Activated CD4-positive, alpha-beta T cell treated with anti-CD3 and anti-CD28 coated beads, Interleukin-2, amount 10 ng/mL, durations not matched to agents 7 days and 5 days (primary cell): Measurements from ENCODE around the gene ERAL1. TPM values are rescaled to one million over a fixed set of nuclear protein-coding genes. Genes with fewer than 3 reads are reported as not detected.

Experiments used
- CTCF ChIA-PET: fragments of 350-600 bp; sonication (Branson Sonifier 250); formaldehyde crosslinking; loops from one replicate; lab custom pipeline; 2021; ENCODE audit warnings: antibody characterized with exemption; lab: Charles Lee
- POLR2A ChIA-PET: fragments of 350-600 bp; sonication (Branson Sonifier 250); formaldehyde crosslinking; loops from one replicate; lab custom pipeline; 2021; ENCODE audit warnings: antibody characterized with exemption; lab: Charles Lee
- DNase-seq: peaks from one replicate; pipeline ENCODE4 v3.0.0-alpha.2; 2020
- H3K27ac Mint-ChIP-seq: one replicate; pipeline ENCODE4 v1.8.0; 2021; ENCODE audit warnings: mild to moderate bottlenecking, moderate library complexity, mixed read lengths
- H3K27me3 Mint-ChIP-seq: one replicate; pipeline ENCODE4 v1.8.0; 2021; ENCODE audit warnings: mixed read lengths
- H3K36me3 Mint-ChIP-seq: one replicate; pipeline ENCODE4 v1.8.0; 2021; ENCODE audit warnings: low read depth, mixed read lengths
- H3K4me1 Mint-ChIP-seq: one replicate; pipeline ENCODE4 v1.8.0; 2021; ENCODE audit warnings: mixed read lengths
- H3K4me3 Mint-ChIP-seq: one replicate; pipeline ENCODE4 v1.8.0; 2021; ENCODE audit warnings: mild to moderate bottlenecking, moderate library complexity, mixed read lengths
- H3K9me3 Mint-ChIP-seq: one replicate; pipeline ENCODE4 v1.8.0; 2021; ENCODE audit warnings: mixed read lengths
- total RNA-seq, 2 experiments: library from RNA; stranded (reverse); gene quantifications; one replicate each; pipeline ENCODE4 v1.2.3, GENCODE V29; 2021

Gene ERAL1
- total RNA-seq, 2 experiments from 2014 or later, result 40.8 to 42.9 TPM

- Mint-ChIP-seq H3K9me3 (no peaks in the 10 kb centered on the region), H3K4me1 (peaks cover 20% of the 10 kb centered on the region), H3K36me3 (peaks cover 13% of the 10 kb centered on the region), H3K27me3 (no peaks in the 10 kb centered on the region), H3K27ac (peak overlapping the region; percentile 82), H3K4me3 (peak overlapping the region; percentile 80)
- DNase-seq, result no peak
- POLR2A ChIA-PET, result no interaction called here
- CTCF ChIA-PET, result interaction anchor here (0.6 to 1.8 kb wide), 3 partner anchors 16 to 129 kb away, joined by 3 to 7 read pairs (median 5); no protein-coding TSS in a partner anchor
These were observed 1.3 kb downstream of the ERAL1 start for GRCh38 chr17:28856028-28856574.

GRCh38 chr17:28857905-28858800 is 3.3 kb downstream of the ERAL1 start:
- Mint-ChIP-seq H3K27me3 (no peaks in the 10 kb centered on the region), H3K36me3 (peaks cover 13% of the 10 kb centered on the region), H3K4me3 (peak overlapping the region; percentile 28), H3K4me1 (peaks cover 20% of the 10 kb centered on the region), H3K27ac (no peak overlapping the region), H3K9me3 (no peaks in the 10 kb centered on the region)
- no peak for DNase-seq
- POLR2A ChIA-PET, result no interaction called here
- CTCF ChIA-PET, result interaction anchor here (0.6 to 1.4 kb wide), 6 partner anchors 9 to 96 kb away, joined by 3 to 6 read pairs (median 3); no protein-coding TSS in a partner anchor

GRCh38 chr17:28858801-28859355 is 4.1 kb downstream of the ERAL1 start:
- CTCF ChIA-PET, result interaction anchor here (0.6 to 1.6 kb wide), 9 partner anchors 10 to 462 kb away, joined by 3 to 6 read pairs (median 3); no protein-coding TSS in a partner anchor
- POLR2A ChIA-PET, result no interaction called here
- DNase-seq, result no peak
- Mint-ChIP-seq H3K9me3 (no peaks in the 10 kb centered on the region), H3K4me1 (peaks cover 17% of the 10 kb centered on the region), H3K27me3 (no peaks in the 10 kb centered on the region), H3K4me3 (no peak overlapping the region), H3K36me3 (peaks cover 13% of the 10 kb centered on the region), H3K27ac (no peak overlapping the region)

GRCh38 chr17:28860363-28860808 is 5.6 kb downstream of the ERAL1 start:
- Mint-ChIP-seq H3K27me3 (no peaks in the 10 kb centered on the region), H3K4me3 (no peak overlapping the region), H3K9me3 (no peaks in the 10 kb centered on the region), H3K4me1 (peaks cover 11% of the 10 kb centered on the region), H3K36me3 (peaks cover 13% of the 10 kb centered on the region), H3K27ac (no peak overlapping the region)
- no peak for DNase-seq
- ChIA-PET POLR2A (no interaction called here), CTCF (interaction anchor here (1.2 to 1.6 kb wide), 3 partner anchors 10 to 19 kb away, joined by 3 to 5 read pairs (median 3); no protein-coding TSS in a partner anchor)

- peaks cover 13% of the 10 kb centered on the region for H3K36me3 Mint-ChIP-seq
- peaks cover 7% of the 10 kb centered on the region for H3K4me1 Mint-ChIP-seq
- no peaks in the 10 kb centered on the region for H3K27me3 Mint-ChIP-seq
- DNase-seq, result no peak
- POLR2A ChIA-PET, result no interaction called here
- CTCF ChIA-PET, result interaction anchor here (0.6 to 2.4 kb wide), 5 partner anchors 9 to 1020 kb away, joined by 3 to 11 read pairs (median 3); no protein-coding TSS in a partner anchor
- H3K9me3 Mint-ChIP-seq, result no peaks in the 10 kb centered on the region
- no peak overlapping the region for H3K27ac Mint-ChIP-seq
- H3K4me3 Mint-ChIP-seq, result no peak overlapping the region
These were observed 6.8 kb downstream of the ERAL1 start for GRCh38 chr17:28861393-28862203.

GRCh38 chr17:28862561-28862960 is 7.7 kb downstream of the ERAL1 start:
- Mint-ChIP-seq H3K27ac (peak overlapping the region; percentile 21), H3K4me3 (no peak overlapping the region), H3K4me1 (peaks cover 7% of the 10 kb centered on the region), H3K36me3 (peaks cover 12% of the 10 kb centered on the region), H3K9me3 (no peaks in the 10 kb centered on the region), H3K27me3 (no peaks in the 10 kb centered on the region)
- DNase-seq, result no peak
- ChIA-PET CTCF (interaction anchor here (1.0 to 2.4 kb wide), 2 partner anchors 14 to 30 kb away, joined by 3 to 11 read pairs; no protein-coding TSS in a partner anchor), POLR2A (no interaction called here)

- no peak overlapping the region for H3K27ac Mint-ChIP-seq
- peaks cover 7% of the 10 kb centered on the region for H3K4me1 Mint-ChIP-seq
- no peak overlapping the region for H3K4me3 Mint-ChIP-seq
- POLR2A ChIA-PET, result no interaction called here
- peaks cover 6% of the 10 kb centered on the region for H3K36me3 Mint-ChIP-seq
- H3K9me3 Mint-ChIP-seq, result no peaks in the 10 kb centered on the region
- no peaks in the 10 kb centered on the region for H3K27me3 Mint-ChIP-seq
- CTCF ChIA-PET, result interaction anchor here (2.4 kb wide), 1 partner anchor 15 kb away, joined by 11 read pairs; no protein-coding TSS in a partner anchor
- no peak for DNase-seq
These were observed 9.1 kb downstream of the ERAL1 start for GRCh38 chr17:28863953-28864352.

- H3K36me3 Mint-ChIP-seq, result peaks cover 4% of the 10 kb centered on the region
- H3K4me1 Mint-ChIP-seq, result peaks cover 7% of the 10 kb centered on the region
- DNase-seq, result no peak
- no peaks in the 10 kb centered on the region for H3K27me3 Mint-ChIP-seq
- no peak overlapping the region for H3K27ac Mint-ChIP-seq
- ChIA-PET POLR2A (no interaction called here), CTCF (interaction anchor here (0.6 to 1.7 kb wide), 5 partner anchors 17 to 55 kb away, joined by 3 to 4 read pairs (median 3); no protein-coding TSS in a partner anchor)
- no peak overlapping the region for H3K4me3 Mint-ChIP-seq
- H3K9me3 Mint-ChIP-seq, result no peaks in the 10 kb centered on the region
These were observed 10.4 kb downstream of the ERAL1 start for GRCh38 chr17:28864991-28865849.

GRCh38 chr17:28865946-28866752 is 11.3 kb downstream of the ERAL1 start:
- ChIA-PET CTCF (interaction anchor here (0.7 to 1.7 kb wide), 4 partner anchors 36 to 121 kb away, joined by 3 to 5 read pairs (median 3); no protein-coding TSS in a partner anchor), POLR2A (no interaction called here)
- peaks cover 2% of the 10 kb centered on the region for H3K36me3 Mint-ChIP-seq
- peaks cover 11% of the 10 kb centered on the region for H3K4me1 Mint-ChIP-seq
- H3K4me3 Mint-ChIP-seq, result no peak overlapping the region
- H3K27ac Mint-ChIP-seq, result no peak overlapping the region
- no peaks in the 10 kb centered on the region for H3K27me3 Mint-ChIP-seq
- no peaks in the 10 kb centered on the region for H3K9me3 Mint-ChIP-seq
- DNase-seq, result no peak

GRCh38 chr17:28867276-28867675 is 12.5 kb downstream of the ERAL1 start:
- Mint-ChIP-seq H3K4me1 (peaks cover 22% of the 10 kb centered on the region), H3K27me3 (no peaks in the 10 kb centered on the region), H3K9me3 (no peaks in the 10 kb centered on the region), H3K4me3 (no peak overlapping the region), H3K27ac (no peak overlapping the region), H3K36me3 (peaks cover 2% of the 10 kb centered on the region)
- CTCF ChIA-PET, result interaction anchor here (0.6 to 1.7 kb wide), 5 partner anchors 57 to 138 kb away, joined by 3 to 5 read pairs (median 3); no protein-coding TSS in a partner anchor
- DNase-seq, result no peak
- POLR2A ChIA-PET, result interaction anchor here (0.8 kb wide), 1 partner anchor 59 kb away, joined by 4 read pairs; no protein-coding TSS in a partner anchor
